WERI-Rb-1 (cell line): ENCODE measurements around the gene C22orf31.
"Not testable (repeated sequence)": the region's sequence is repeated elsewhere in the genome, so short reads cannot be mapped to it uniquely, and the experiment has no call there.

Experiments
- DNase-seq: peaks from one replicate; pipeline ENCODE4 v3.0.0-alpha.2; 2020
- H3K27ac ChIP-seq: fragments of 250-450 bp; sonication (Bioruptor Pico); 2 replicates; pipeline ENCODE4 v1.5.1; 2020; ENCODE audit warnings: mild to moderate bottlenecking, moderate library complexity
- H3K27me3 ChIP-seq: fragments of 250-450 bp; sonication (Bioruptor Pico); 2 replicates; pipeline ENCODE4 v1.5.1; 2021; ENCODE audit warnings: mild to moderate bottlenecking, low read depth, moderate library complexity; ENCODE audit not compliant: insufficient read depth, severe bottlenecking
- H3K36me3 ChIP-seq: fragments of 250-450 bp; sonication (Bioruptor Pico); 2 replicates; pipeline ENCODE4 v1.5.1; 2020; ENCODE audit warnings: mild to moderate bottlenecking, moderate library complexity
- H3K4me3 ChIP-seq: 2 replicates; pipeline ENCODE4 v1.5.1; 2011; ENCODE audit warnings: low read depth, mild to moderate bottlenecking, control low read depth, low read length
- H3K9me3 ChIP-seq: fragments of 250-450 bp; sonication (Bioruptor Pico); 2 replicates; pipeline ENCODE4 v1.5.1; 2021; ENCODE audit warnings: mild to moderate bottlenecking, moderate library complexity; ENCODE audit not compliant: severe bottlenecking
- TF ChIP-seq, protein P1 (sequence below): IDR thresholded peaks from 2 replicates; pipeline ENCODE4 v1.5.1; 2011; ENCODE audit warnings: low read depth, mild to moderate bottlenecking, control low read depth, inconsistent platforms, low read length

C22orf31 gene

DNA sequence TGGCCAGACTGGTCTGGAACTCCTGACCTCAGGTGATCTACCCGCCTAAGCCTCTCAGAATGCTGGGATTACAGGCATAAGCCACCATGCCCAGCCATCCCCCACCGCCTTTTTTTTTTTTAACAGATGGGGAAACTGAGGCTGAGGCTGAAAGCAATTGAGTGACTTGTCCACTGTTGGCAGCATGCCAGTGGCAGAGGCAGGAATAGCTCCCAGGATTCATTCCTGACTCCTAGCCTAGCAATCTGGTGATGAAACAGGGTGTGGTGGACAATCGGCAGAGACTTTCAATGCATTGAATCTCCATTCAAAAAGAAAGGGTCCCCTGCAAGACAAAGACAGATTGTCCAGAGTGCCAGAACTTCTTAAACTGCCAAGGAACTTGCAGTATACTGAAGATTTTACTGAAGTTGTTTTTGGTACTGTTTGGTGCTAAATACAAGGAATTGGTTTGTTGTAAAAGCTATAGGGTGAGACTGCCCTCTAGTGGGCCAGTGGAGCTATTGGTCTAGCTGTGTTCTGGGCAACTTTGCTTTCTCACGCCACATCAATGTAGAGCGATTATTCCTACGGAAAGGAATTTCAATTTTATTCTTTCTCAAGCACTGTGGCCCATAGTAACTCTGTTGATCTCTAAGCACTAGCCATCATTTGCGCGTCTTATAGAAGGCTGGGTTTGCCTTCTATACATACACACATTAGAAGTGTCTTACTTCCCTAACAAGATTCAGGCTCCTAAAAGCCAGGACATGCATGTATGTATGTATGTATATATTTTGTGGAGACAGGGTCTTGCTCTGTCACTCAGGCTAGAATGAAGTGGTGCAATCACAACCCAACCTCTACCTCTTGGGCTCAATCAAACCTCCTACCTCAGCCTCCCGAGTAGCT is 21.0 kb downstream of the C22orf31 start:
- H3K9me3 ChIP-seq = no peaks in the 10 kb centered on the region
- peaks cover 13% of the 10 kb centered on the region for H3K36me3 ChIP-seq
- peak; percentile 58 for DNase-seq
- H3K4me3 ChIP-seq = no peak overlapping the region
- H3K27me3 ChIP-seq = no peaks in the 10 kb centered on the region
- peak overlapping the region; percentile 0; the same call in 1 of the 2 replicates for H3K27ac ChIP-seq
- TF ChIP-seq, protein P1, sequence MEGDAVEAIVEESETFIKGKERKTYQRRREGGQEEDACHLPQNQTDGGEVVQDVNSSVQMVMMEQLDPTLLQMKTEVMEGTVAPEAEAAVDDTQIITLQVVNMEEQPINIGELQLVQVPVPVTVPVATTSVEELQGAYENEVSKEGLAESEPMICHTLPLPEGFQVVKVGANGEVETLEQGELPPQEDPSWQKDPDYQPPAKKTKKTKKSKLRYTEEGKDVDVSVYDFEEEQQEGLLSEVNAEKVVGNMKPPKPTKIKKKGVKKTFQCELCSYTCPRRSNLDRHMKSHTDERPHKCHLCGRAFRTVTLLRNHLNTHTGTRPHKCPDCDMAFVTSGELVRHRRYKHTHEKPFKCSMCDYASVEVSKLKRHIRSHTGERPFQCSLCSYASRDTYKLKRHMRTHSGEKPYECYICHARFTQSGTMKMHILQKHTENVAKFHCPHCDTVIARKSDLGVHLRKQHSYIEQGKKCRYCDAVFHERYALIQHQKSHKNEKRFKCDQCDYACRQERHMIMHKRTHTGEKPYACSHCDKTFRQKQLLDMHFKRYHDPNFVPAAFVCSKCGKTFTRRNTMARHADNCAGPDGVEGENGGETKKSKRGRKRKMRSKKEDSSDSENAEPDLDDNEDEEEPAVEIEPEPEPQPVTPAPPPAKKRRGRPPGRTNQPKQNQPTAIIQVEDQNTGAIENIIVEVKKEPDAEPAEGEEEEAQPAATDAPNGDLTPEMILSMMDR = peak; percentile 84

DNA sequence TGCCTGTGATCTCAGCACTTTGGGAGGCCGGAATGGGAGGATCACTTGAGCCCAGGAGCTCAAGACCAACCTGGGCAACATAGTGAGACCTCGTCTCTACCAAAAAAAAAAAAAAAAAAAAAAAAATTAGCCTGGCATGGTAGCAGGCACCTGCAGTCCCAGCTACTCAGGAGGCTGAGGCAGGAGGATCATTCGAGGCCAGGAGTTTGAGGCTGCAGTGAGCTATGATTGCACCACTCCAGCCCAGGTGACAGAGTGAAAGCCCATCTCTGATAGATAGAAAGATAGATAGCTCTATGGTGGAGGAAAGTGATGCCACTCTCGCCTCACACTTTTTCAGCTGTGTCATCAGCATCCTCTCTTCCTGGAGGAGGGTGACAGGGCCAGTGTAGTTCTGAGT is 21.9 kb downstream of the C22orf31 start:
- not testable (repeated sequence) for H3K27ac ChIP-seq, H3K36me3 ChIP-seq, H3K27me3 ChIP-seq, H3K4me3 ChIP-seq, H3K9me3 ChIP-seq, DNase-seq

- H3K27me3 ChIP-seq = no peaks in the 10 kb centered on the region
- H3K27ac ChIP-seq = no peak overlapping the region
- H3K36me3 ChIP-seq = peaks cover 3% of the 10 kb centered on the region
- TF ChIP-seq, protein P1 = no peak
- H3K4me3 ChIP-seq = no peak overlapping the region
- H3K9me3 ChIP-seq = no peaks in the 10 kb centered on the region
- DNase-seq = no peak
These were observed 22.5 kb downstream of the C22orf31 start for GRCh38 chr22:29039148-29039547.

- no peaks in the 10 kb centered on the region for H3K27me3 ChIP-seq
- TF ChIP-seq, protein P1 = no peak
- no peaks in the 10 kb centered on the region for H3K9me3 ChIP-seq
- H3K36me3 ChIP-seq = no peaks in the 10 kb centered on the region; the same call in 1 of the 2 replicates
- no peak overlapping the region for H3K27ac ChIP-seq
- no peak for DNase-seq
- H3K4me3 ChIP-seq = no peak overlapping the region
These were observed 24.2 kb downstream of the C22orf31 start for GRCh38 chr22:29037340-29037932.

- no peak for DNase-seq
- TF ChIP-seq, protein P1 = no peak
- no peaks in the 10 kb centered on the region for H3K9me3 ChIP-seq
- no peak overlapping the region for H3K4me3 ChIP-seq
- H3K27me3 ChIP-seq = no peaks in the 10 kb centered on the region
- H3K36me3 ChIP-seq = peaks cover 3% of the 10 kb centered on the region; the same call in 1 of the 2 replicates
- no peak overlapping the region for H3K27ac ChIP-seq
These were observed 29.0 kb downstream of the C22orf31 start for GRCh38 chr22:29032584-29032983.

- no peak overlapping the region for H3K27ac ChIP-seq
- TF ChIP-seq, protein P1 = no peak
- no peak for DNase-seq
- H3K4me3 ChIP-seq = no peak overlapping the region
- peaks cover 3% of the 10 kb centered on the region; the same call in 1 of the 2 replicates for H3K36me3 ChIP-seq
- H3K9me3 ChIP-seq = no peaks in the 10 kb centered on the region
- H3K27me3 ChIP-seq = no peaks in the 10 kb centered on the region
These were observed 29.6 kb downstream of the C22orf31 start for GRCh38 chr22:29032014-29032475.
